H1 (cell line): ENCODE data around the gene MBNL2. TPM values are rescaled to one million over a fixed set of nuclear protein-coding genes. Genes with fewer than 3 reads are reported as not detected.

Experiments used
- CTCF ChIA-PET: fragments of 300-600 bp; sonication (Branson Sonifier 250); formaldehyde crosslinking; loops from one replicate; lab custom pipeline; 2021; ENCODE audit not compliant: partially characterized antibody; lab: Charles Lee
- POLR2A ChIA-PET: fragments of 300-600 bp; sonication (Branson Sonifier 250); formaldehyde crosslinking; loops from one replicate; lab custom pipeline; 2021; ENCODE audit warnings: inconsistent platforms; ENCODE audit not compliant: partially characterized antibody; lab: Charles Lee
- DNase-seq, 2 experiments: peaks; one replicate each; pipeline versions ENCODE4 v3.0.0 to v3.0.0-alpha.2; 2010 to 2022; ENCODE audit warnings: low spot score in 2 of 2, low read depth in 1 of 2, mixed read lengths in 1 of 2
- FAIRE-seq: peaks from 2 replicates; lab custom pipeline; 2011; peaks lifted over from hg19 to GRCh38; lab: Jason Lieb, UNC
- H2AFZ ChIP-seq: 2 replicates; pipeline ENCODE4 v1.8.1; 2012; ENCODE audit warnings: low read length, inconsistent platforms
- H2AK5ac ChIP-seq: 2 replicates; pipeline ENCODE4 v1.6.1; 2013; ENCODE audit warnings: low read depth, low read length
- H2BK120ac ChIP-seq: replicated peaks from 2 replicates; pipeline ENCODE3; 2013; ENCODE audit warnings: low read depth, low read length, inconsistent platforms
- H2BK12ac ChIP-seq: 2 replicates; pipeline ENCODE4 v1.6.1; 2013; ENCODE audit warnings: low read depth, low read length
- H2BK15ac ChIP-seq: 2 replicates; pipeline ENCODE4 v1.6.1; 2013; ENCODE audit warnings: low read length
- H2BK20ac ChIP-seq: 2 replicates; pipeline ENCODE4 v1.6.1; 2013; ENCODE audit warnings: low read length
- H2BK5ac ChIP-seq: 2 replicates; pipeline ENCODE4 v1.6.1; 2013; ENCODE audit warnings: low read depth, low read length
- H3K14ac ChIP-seq: 2 replicates; pipeline ENCODE4 v1.6.1; 2013; ENCODE audit warnings: inconsistent platforms; ENCODE audit not compliant: insufficient read length
- H3K18ac ChIP-seq: 2 replicates; pipeline ENCODE4 v1.6.1; 2013; ENCODE audit warnings: low read length; ENCODE audit errors: extremely low read depth
- H3K23ac ChIP-seq: 2 replicates; pipeline ENCODE4 v1.6.1; 2013; ENCODE audit warnings: inconsistent platforms; ENCODE audit not compliant: insufficient read length
- H3K23me2 ChIP-seq: 2 replicates; pipeline ENCODE4 v1.6.1; 2013; ENCODE audit warnings: low read depth, low read length
- H3K27ac ChIP-seq: 2 replicates; pipeline ENCODE4 v1.6.1; 2011; ENCODE audit warnings: low read depth, low read length, inconsistent platforms
- H3K27me3 ChIP-seq, 4 experiments: replicated peaks in 1 of 4; 1 replicate in 1 of 4; 2 replicates in 3 of 4; pipeline versions ENCODE4 v1.6.1 to v1.8.1; 2011 to 2013; ENCODE audit warnings: low read length in 3 of 4, mild to moderate bottlenecking in 3 of 4, inconsistent platforms in 2 of 4, mixed read lengths in 2 of 4, moderate library complexity in 1 of 4; ENCODE audit not compliant: control insufficient read depth in 3 of 4, insufficient read depth in 3 of 4; ENCODE audit errors: extremely low read depth in 1 of 4
- H3K36me3 ChIP-seq, 4 experiments: 2 replicates each; pipeline versions ENCODE4 v1.6.1 to v1.8.1; 2011 to 2013; ENCODE audit warnings: mild to moderate bottlenecking in 4 of 4, low read length in 3 of 4, moderate library complexity in 2 of 4, control low read depth in 1 of 4, inconsistent platforms in 1 of 4; ENCODE audit not compliant: insufficient read depth in 4 of 4, control insufficient read depth in 2 of 4
- H3K4ac ChIP-seq: replicated peaks from 2 replicates; pipeline ENCODE3; 2013; ENCODE audit warnings: low read length, low read depth, mixed read lengths, inconsistent platforms; ENCODE audit not compliant: insufficient read length
- H3K4me1 ChIP-seq, 4 experiments: replicated peaks in 1 of 4; 1 replicate in 1 of 4; 2 replicates in 3 of 4; pipeline versions ENCODE4 v1.6.1 to v1.8.1; 2011 to 2013; ENCODE audit warnings: low read length in 3 of 4, inconsistent platforms in 2 of 4, mixed read lengths in 1 of 4; ENCODE audit not compliant: insufficient read depth in 4 of 4, control insufficient read depth in 3 of 4
- H3K4me2 ChIP-seq, 2 experiments: 2 replicates each; pipeline versions ENCODE4 v1.6.1 to v1.8.1; 2011 to 2013; ENCODE audit warnings: low read depth in 2 of 2, low read length in 2 of 2, control low read depth in 1 of 2, inconsistent platforms in 1 of 2, mild to moderate bottlenecking in 1 of 2; ENCODE audit not compliant: insufficient read depth in 1 of 2
- H3K4me3 ChIP-seq, 4 experiments: fragments of 200-600, 300-600 bp in 1 of 4; sonication (generic), shearing (Covaris generic), sonication (Bioruptor Twin) in 1 of 4; 2 replicates each; pipeline versions ENCODE4 v1.5.1 to v1.8.1; 2011 to 2016; ENCODE audit warnings: low read length in 4 of 4, low read depth in 3 of 4, control low read depth in 2 of 4, inconsistent platforms in 2 of 4, mild to moderate bottlenecking in 2 of 4, mixed read lengths in 1 of 4, moderate library complexity in 1 of 4; ENCODE audit not compliant: insufficient read depth in 2 of 4; ENCODE audit errors: extremely low read depth in 1 of 4
- H3K56ac ChIP-seq: replicated peaks from 2 replicates; pipeline ENCODE3; 2013; ENCODE audit warnings: low read depth, mild to moderate bottlenecking, mixed read lengths, low read length, inconsistent platforms; ENCODE audit not compliant: insufficient read length
- H3K79me1 ChIP-seq: 2 replicates; pipeline ENCODE4 v1.6.1; 2013; ENCODE audit warnings: low read depth, low read length, control low read depth
- H3K79me2 ChIP-seq, 2 experiments: 2 replicates each; pipeline versions ENCODE4 v1.6.1 to v1.8.1; 2012 to 2013; ENCODE audit warnings: low read length in 2 of 2, mild to moderate bottlenecking in 2 of 2, inconsistent platforms in 1 of 2; ENCODE audit not compliant: insufficient read depth in 2 of 2, control insufficient read depth in 1 of 2
- H3K9ac ChIP-seq, 4 experiments: replicated peaks in 1 of 4; 1 replicate in 1 of 4; 2 replicates in 3 of 4; pipeline versions ENCODE4 v1.6.1 to v1.8.1; 2011 to 2013; ENCODE audit warnings: low read depth in 3 of 4, low read length in 3 of 4, control low read depth in 2 of 4, mild to moderate bottlenecking in 2 of 4, moderate library complexity in 2 of 4, inconsistent platforms in 1 of 4; ENCODE audit errors: extremely low read depth in 1 of 4
- H3K9me3 ChIP-seq, 2 experiments: 2 replicates each; pipeline versions ENCODE4 v1.6.1 to v1.8.1; 2012 to 2013; ENCODE audit warnings: mild to moderate bottlenecking in 2 of 2, moderate library complexity in 2 of 2, control low read depth in 1 of 2, inconsistent platforms in 1 of 2, low read depth in 1 of 2, low read length in 1 of 2, mixed read lengths in 1 of 2; ENCODE audit not compliant: insufficient read depth in 2 of 2
- H4K20me1 ChIP-seq, 2 experiments: replicated peaks in 1 of 2; 2 replicates each; pipeline versions ENCODE3 to v1.8.1; 2011 to 2013; ENCODE audit warnings: inconsistent platforms in 2 of 2, low read length in 2 of 2, mild to moderate bottlenecking in 1 of 2; ENCODE audit not compliant: insufficient read depth in 2 of 2, control insufficient read depth in 1 of 2
- H4K5ac ChIP-seq: 2 replicates; pipeline ENCODE4 v1.6.1; 2013; ENCODE audit warnings: low read length, low read depth, mixed read lengths, inconsistent platforms; ENCODE audit not compliant: insufficient read length
- H4K8ac ChIP-seq: 2 replicates; pipeline ENCODE4 v1.8.0; 2013; ENCODE audit warnings: mild to moderate bottlenecking, moderate library complexity, low read length, inconsistent platforms; ENCODE audit not compliant: insufficient read depth; ENCODE audit errors: extremely low read depth
- H4K91ac ChIP-seq: replicated peaks from 2 replicates; pipeline ENCODE3; 2013; ENCODE audit warnings: low read length, mixed read lengths, inconsistent platforms; ENCODE audit not compliant: insufficient read length
- BCL11A ChIP-seq, 2 experiments: IDR thresholded peaks; one replicate each; pipeline ENCODE4 v1.6.1; 2011; ENCODE audit warnings: low read depth in 2 of 2, low read length in 2 of 2, mild to moderate bottlenecking in 2 of 2
- EZH2 ChIP-seq: fragments of 200-600 bp; sonication (generic); IDR thresholded peaks from 2 replicates; pipeline ENCODE4 v1.7.1; 2012; ENCODE audit warnings: low read depth, mild to moderate bottlenecking, moderate library complexity, low read length, inconsistent platforms; ENCODE audit not compliant: severe bottlenecking
- POU5F1 ChIP-seq: IDR thresholded peaks from 2 replicates; pipeline ENCODE4 v1.6.1; 2011; ENCODE audit warnings: low read depth, mild to moderate bottlenecking, low read length, moderate library complexity
- RXRA ChIP-seq: IDR thresholded peaks from 2 replicates; pipeline ENCODE4 v1.6.1; 2011; ENCODE audit warnings: low read depth, mild to moderate bottlenecking, low read length, moderate library complexity; ENCODE audit not compliant: insufficient read depth
- WGBS, 2 experiments: shearing (Covaris generic) in 1 of 2; methylation state at CpG; one replicate each; pipeline versions ENCODE4 v1.1.6 to v1.1.7; 2013 to 2015; ENCODE audit warnings: low lambda C conversion rate in 2 of 2, mixed read lengths in 2 of 2, inconsistent platforms in 1 of 2, low coverage in 1 of 2, missing lambda C conversion rate in 1 of 2; ENCODE audit not compliant: insufficient replicate concordance in 2 of 2, insufficient coverage in 1 of 2, insufficient read length in 1 of 2; ENCODE audit errors: extremely low coverage in 1 of 2, missing lambda C conversion rate in 1 of 2; 5-methylcytosine and 5-hydroxymethylcytosine counted together
- polyA plus RNA-seq, 7 experiments: library from polyadenylated mRNA; depleted of rRNA in 3 of 7; stranded (reverse) in 5 of 7; unstranded in 2 of 7; fragments of >200 nt in 5 of 7; fragments of 200-250 nt in 2 of 7; gene quantifications; 1 replicate in 5 of 7; 2 replicates in 1 of 7; 4 replicates in 1 of 7; pipeline versions ENCODE4 v1.2.1 to v1.2.3, GENCODE V29; 2011 to 2013; ENCODE audit warnings: missing spikeins in 2 of 7, mixed read lengths in 2 of 7
- total RNA-seq: library from RNA; stranded (reverse); fragmentation: NEBNext Ultra II Directional; extraction: Animal tissue kit (Norgen Biotek cat#: 25700); gene quantifications from 2 replicates; pipeline ENCODE4 v1.2.1, GENCODE V29; 2021
- TF ChIP-seq, protein P1 (sequence below): IDR thresholded peaks from 2 replicates; pipeline ENCODE4 v1.6.1; 2012; ENCODE audit warnings: low read length, inconsistent platforms

Gene MBNL2
- total and polyA plus RNA-seq, 2 of the 8 experiments (the other 6 are each of a cell fraction or from before 2014, with no cell fraction given): 1.0 to 2.6 TPM

DNA sequence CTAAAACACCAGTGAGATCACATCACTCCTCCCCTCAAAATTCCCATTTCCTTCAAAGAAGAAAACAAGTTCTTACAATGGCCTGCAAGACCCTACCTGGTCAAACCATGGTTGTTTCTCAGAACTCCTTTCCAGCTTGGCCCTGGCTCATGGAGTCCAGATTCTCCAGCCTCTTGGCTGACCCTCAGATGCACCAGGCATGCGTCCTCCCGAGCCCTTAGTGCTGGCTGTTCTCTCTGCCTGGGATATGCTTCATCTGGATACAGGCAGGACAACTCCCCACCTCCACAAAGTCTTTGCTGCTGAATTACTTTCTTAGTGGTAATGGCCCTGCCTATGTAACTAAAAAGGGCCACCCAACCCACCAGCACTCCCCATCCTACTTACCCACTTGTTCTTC lies 94.3 kb downstream of the MBNL2 start:
- H3K36me3 ChIP-seq: no peaks in the 10 kb centered on the region
- no peak overlapping the region for H4K5ac ChIP-seq
- no peaks in the 10 kb centered on the region for H3K27me3 ChIP-seq
- no peaks in the 10 kb centered on the region for H3K79me2 ChIP-seq
- no peak overlapping the region for H3K56ac ChIP-seq
- 91% methylated on average over 2 of the region's 2 CpGs; no CpG with 5 or more reads in 1 of the 2 experiments for WGBS, 2 experiments
- H3K4me1 ChIP-seq: peaks cover 0 to 2% (median 1%) of the 10 kb centered on the region in 4 experiments; a peak in 2 of 7 replicates
- CTCF ChIA-PET: no interaction called here
- no peak overlapping the region for H3K4me3 ChIP-seq
- H3K9me3 ChIP-seq: no peaks in the 10 kb centered on the region
- no peaks in the 10 kb centered on the region for H4K20me1 ChIP-seq
- no peak overlapping the region for H3K23ac ChIP-seq
- no peak for FAIRE-seq
- no peak overlapping the region for H2AK5ac ChIP-seq
- H2BK5ac ChIP-seq: no peak overlapping the region
- H2BK120ac ChIP-seq: no peak overlapping the region
- no peak overlapping the region for H2BK12ac ChIP-seq
- H3K18ac ChIP-seq: no peak overlapping the region
- no peak overlapping the region for H3K14ac ChIP-seq
- H3K79me1 ChIP-seq: no peaks in the 10 kb centered on the region; the same call in 1 of the 2 replicates
- no peak overlapping the region for H4K91ac ChIP-seq
- DNase-seq: no peak
- no peak overlapping the region; the same call in 1 of the 2 replicates for H2BK15ac ChIP-seq
- no peak overlapping the region for H3K4me2 ChIP-seq
- H2AFZ ChIP-seq: no peak overlapping the region
- POLR2A ChIA-PET: no interaction called here
- H3K23me2 ChIP-seq: no peaks in the 10 kb centered on the region
- H3K4ac ChIP-seq: no peak overlapping the region
- H4K8ac ChIP-seq: no peak overlapping the region
- H3K27ac ChIP-seq: no peak overlapping the region
- no peak overlapping the region for H3K9ac ChIP-seq
- H2BK20ac ChIP-seq: no peak overlapping the region
- TF ChIP-seq, protein P1, sequence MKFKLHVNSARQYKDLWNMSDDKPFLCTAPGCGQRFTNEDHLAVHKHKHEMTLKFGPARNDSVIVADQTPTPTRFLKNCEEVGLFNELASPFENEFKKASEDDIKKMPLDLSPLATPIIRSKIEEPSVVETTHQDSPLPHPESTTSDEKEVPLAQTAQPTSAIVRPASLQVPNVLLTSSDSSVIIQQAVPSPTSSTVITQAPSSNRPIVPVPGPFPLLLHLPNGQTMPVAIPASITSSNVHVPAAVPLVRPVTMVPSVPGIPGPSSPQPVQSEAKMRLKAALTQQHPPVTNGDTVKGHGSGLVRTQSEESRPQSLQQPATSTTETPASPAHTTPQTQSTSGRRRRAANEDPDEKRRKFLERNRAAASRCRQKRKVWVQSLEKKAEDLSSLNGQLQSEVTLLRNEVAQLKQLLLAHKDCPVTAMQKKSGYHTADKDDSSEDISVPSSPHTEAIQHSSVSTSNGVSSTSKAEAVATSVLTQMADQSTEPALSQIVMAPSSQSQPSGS: no peak
- TF ChIP-seq EZH2 (no peak), BCL11A (IDR thresholded peaks at IDR 0.05; ENCODE audit: low read depth in 2 of 2, low read length in 2 of 2) (no peak), POU5F1 (no peak), RXRA (no peak)
